Activated CD4-positive, alpha-beta T cell treated with anti-CD3 and anti-CD28 coated beads, Interleukin-2, amount 50 U/mL, for 4 hours (primary cell): Measurements from ENCODE around the gene GCN1.

Source experiments
- DNase-seq, 2 experiments: peaks; one replicate each; pipeline ENCODE4 v3.0.0-alpha.2; 2020

GCN1 gene

GRCh38 chr12:120115692-120116440 is 78.6 kb downstream of the GCN1 start:
- no peak for DNase-seq

GRCh38 chr12:120115066-120115465 is 79.4 kb downstream of the GCN1 start:
- DNase-seq = no peak

- DNase-seq = peak in 1 of 2 experiments; percentile 17
Measured at GRCh38 chr12:120110550-120111501, 83.7 kb downstream of the GCN1 start.

- no peak for DNase-seq
Measured at GRCh38 chr12:120109570-120110267, 84.8 kb downstream of the GCN1 start.

GRCh38 chr12:120106151-120106550 is 88.4 kb downstream of the GCN1 start:
- no peak for DNase-seq

GRCh38 chr12:120103371-120103770 is 91.1 kb downstream of the GCN1 start:
- no peak for DNase-seq

- no peak for DNase-seq
Measured at GRCh38 chr12:120103044-120103338, 91.5 kb downstream of the GCN1 start.

GRCh38 chr12:120102189-120103043 is 92.1 kb downstream of the GCN1 start:
- no peak for DNase-seq

GRCh38 chr12:120101617-120102016 is 92.9 kb downstream of the GCN1 start:
- no peak for DNase-seq

- no peak for DNase-seq
Measured at GRCh38 chr12:120101182-120101581, 93.3 kb downstream of the GCN1 start.

GRCh38 chr12:120100630-120101029 is 93.9 kb downstream of the GCN1 start:
- no peak for DNase-seq

- no peak for DNase-seq
Measured at GRCh38 chr12:120099738-120100137, 94.8 kb downstream of the GCN1 start.

GRCh38 chr12:120098756-120099470 is 95.6 kb downstream of the GCN1 start:
- DNase-seq = no peak

GRCh38 chr12:120096671-120097202 is 97.8 kb downstream of the GCN1 start:
- no peak for DNase-seq

GRCh38 chr12:120095736-120096135 is 98.8 kb downstream of the GCN1 start:
- no peak for DNase-seq

GRCh38 chr12:120095331-120095730 is 99.2 kb downstream of the GCN1 start:
- DNase-seq = no peak

GRCh38 chr12:120094485-120094884 is 100.0 kb downstream of the GCN1 start:
- no peak for DNase-seq

GRCh38 chr12:120093592-120094355 is 100.7 kb downstream of the GCN1 start:
- no peak for DNase-seq

GRCh38 chr12:120093336-120093591 is 101.3 kb downstream of the GCN1 start:
- DNase-seq = no peak

GRCh38 chr12:120092551-120093335 is 101.8 kb downstream of the GCN1 start:
- no peak for DNase-seq
